ENCODE data around the gene SLC25A27. TPM values are rescaled to one million over a fixed set of nuclear protein-coding genes. Genes with fewer than 3 reads are reported as not detected.
"Not testable (repeated sequence)": the region's sequence is repeated elsewhere in the genome, so short reads cannot be mapped to it uniquely, and the experiment has no call there.

SLC25A27 gene
- total RNA-seq, 1 donor from 2014 or later = 40.5 TPM

DNA sequence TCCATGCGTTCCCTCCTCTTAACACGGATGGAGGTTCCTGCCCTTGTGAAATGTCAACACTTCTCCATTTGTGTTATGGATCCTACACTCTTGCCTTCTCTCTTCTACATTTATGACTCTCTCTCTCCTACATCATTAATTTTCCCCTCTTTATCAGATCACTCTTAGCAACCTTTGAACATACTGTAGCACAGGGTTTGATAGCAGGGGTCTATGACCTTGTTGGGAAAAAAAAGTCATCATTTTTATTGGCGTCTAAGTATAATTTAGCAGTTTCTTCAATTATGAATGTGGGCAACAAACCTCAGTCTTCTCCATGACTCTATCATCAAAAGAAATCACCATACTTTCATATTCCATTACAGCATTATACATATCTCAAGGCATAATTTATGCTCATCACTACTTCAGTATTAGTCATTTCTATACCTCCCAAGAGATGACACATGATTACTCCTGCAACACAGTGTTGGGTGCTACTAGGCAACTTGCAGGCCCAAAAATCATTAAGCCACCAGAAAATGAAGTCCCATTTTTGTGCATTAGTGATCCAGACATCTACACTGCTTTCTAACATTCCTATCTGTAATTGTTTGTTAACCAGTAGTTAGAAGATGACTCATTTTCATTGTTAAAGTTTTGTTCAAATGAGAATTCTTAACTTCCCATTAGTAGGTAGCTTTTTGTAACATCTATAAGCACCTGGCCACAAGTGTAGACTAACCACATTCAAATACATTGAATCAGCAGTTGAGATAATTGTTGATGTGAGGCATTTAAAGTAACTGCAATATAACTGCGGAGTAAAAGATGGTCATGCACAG lies 9.6 kb upstream of the SLC25A27 start:
- H3K27me3 Mint-ChIP-seq (ENCODE audit: low read depth) = no peaks in the 10 kb centered on the region
- H3K4me3 Mint-ChIP-seq = no peak overlapping the region
- TF ChIP-seq, protein P1, sequence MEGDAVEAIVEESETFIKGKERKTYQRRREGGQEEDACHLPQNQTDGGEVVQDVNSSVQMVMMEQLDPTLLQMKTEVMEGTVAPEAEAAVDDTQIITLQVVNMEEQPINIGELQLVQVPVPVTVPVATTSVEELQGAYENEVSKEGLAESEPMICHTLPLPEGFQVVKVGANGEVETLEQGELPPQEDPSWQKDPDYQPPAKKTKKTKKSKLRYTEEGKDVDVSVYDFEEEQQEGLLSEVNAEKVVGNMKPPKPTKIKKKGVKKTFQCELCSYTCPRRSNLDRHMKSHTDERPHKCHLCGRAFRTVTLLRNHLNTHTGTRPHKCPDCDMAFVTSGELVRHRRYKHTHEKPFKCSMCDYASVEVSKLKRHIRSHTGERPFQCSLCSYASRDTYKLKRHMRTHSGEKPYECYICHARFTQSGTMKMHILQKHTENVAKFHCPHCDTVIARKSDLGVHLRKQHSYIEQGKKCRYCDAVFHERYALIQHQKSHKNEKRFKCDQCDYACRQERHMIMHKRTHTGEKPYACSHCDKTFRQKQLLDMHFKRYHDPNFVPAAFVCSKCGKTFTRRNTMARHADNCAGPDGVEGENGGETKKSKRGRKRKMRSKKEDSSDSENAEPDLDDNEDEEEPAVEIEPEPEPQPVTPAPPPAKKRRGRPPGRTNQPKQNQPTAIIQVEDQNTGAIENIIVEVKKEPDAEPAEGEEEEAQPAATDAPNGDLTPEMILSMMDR (IDR thresholded peaks at IDR 0.05; ENCODE audit: unreplicated experiment) = no peak
- H3K9me3 Mint-ChIP-seq = peaks cover 23% of the 10 kb centered on the region
- no peak overlapping the region for H3K27ac Mint-ChIP-seq
- no peaks in the 10 kb centered on the region for H3K4me1 Mint-ChIP-seq
- DNase-seq (ENCODE audit: low spot score in 2 of 2, unreplicated experiment in 2 of 2) = no peak
- H3K36me3 Mint-ChIP-seq = peaks cover 4% of the 10 kb centered on the region

DNA sequence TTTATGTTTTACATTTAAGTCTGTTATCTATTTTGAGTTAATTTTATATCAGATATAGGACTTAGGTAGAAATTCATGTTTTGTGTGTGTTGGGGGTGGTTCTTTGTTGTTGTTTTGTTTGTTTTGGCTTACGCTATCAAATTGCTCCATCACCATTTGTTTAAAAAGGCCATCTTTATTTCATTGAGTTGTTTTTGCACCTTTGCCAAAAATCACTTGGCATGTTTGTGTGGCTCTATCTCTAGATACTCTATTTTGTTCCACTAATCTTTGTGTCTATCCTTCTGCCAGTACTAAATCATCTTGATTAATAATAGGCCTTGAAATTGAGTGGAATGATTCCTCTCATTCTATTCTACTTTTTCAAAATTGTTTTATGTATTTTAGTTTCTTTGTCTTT lies 7.5 kb upstream of the SLC25A27 start:
- TF ChIP-seq, protein P1 (IDR thresholded peaks at IDR 0.05; ENCODE audit: unreplicated experiment) = no peak
- Mint-ChIP-seq H3K27me3 (ENCODE audit: low read depth) (no peaks in the 10 kb centered on the region), H3K4me3 (no peak overlapping the region), H3K4me1 (peaks cover 5% of the 10 kb centered on the region), H3K27ac (no peak overlapping the region), H3K36me3 (peaks cover 10% of the 10 kb centered on the region), H3K9me3 (peaks cover 23% of the 10 kb centered on the region)
- DNase-seq (ENCODE audit: low spot score in 2 of 2, unreplicated experiment in 2 of 2) = no peak

DNA sequence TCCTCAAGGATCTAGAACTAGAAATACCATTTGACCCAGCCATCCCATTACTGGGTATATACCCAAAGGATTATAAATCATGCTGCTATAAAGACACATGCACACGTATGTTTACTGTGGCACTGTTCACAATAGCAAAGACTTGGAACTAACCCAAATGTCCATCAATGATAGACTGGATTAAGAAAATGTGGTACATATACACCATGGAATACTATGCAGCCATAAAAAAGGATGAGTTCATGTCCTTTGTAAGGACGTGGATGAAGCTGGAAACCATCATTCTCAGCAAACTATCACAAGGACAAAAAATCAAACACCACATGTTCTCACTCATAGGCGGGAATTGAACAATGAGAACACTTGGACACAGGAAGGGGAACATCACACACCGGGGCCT lies 4.7 kb upstream of the SLC25A27 start:
- not testable (repeated sequence) for H3K4me3 Mint-ChIP-seq; H3K27me3 Mint-ChIP-seq (ENCODE audit: low read depth)

DNA sequence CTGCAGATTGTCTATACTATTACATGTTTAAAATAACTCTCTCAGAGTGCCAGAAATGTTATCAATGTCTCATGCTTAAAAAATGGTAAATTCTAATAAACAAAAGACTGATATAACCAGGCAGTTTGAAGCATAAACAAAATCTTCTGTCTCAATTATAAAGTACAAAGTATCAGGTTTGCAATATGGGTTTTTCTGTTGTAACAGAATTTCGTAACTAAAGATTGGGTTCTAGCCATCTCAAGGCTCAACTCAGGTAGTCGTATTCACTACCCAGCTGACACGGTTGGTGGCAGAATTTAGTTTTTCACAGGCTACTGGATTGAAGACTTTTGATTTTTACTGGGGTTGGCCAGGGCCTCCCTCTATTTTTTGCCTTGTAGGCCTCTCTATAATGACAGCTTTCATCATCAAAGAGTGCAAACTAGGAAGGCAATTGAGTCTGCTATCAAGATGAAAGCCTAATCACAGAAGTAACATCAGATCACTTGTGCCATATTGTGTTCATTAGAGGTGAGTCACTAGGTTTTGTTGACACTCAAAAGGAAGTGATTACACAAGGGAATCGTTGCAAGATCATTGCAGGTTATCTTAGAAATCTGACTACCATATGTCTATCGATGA lies 3.8 kb upstream of the SLC25A27 start:
- H3K27me3 Mint-ChIP-seq (ENCODE audit: low read depth) = peaks cover 8% of the 10 kb centered on the region
- H3K4me1 Mint-ChIP-seq = peaks cover 23% of the 10 kb centered on the region
- H3K27ac Mint-ChIP-seq = no peak overlapping the region
- peaks cover 23% of the 10 kb centered on the region for H3K9me3 Mint-ChIP-seq
- H3K36me3 Mint-ChIP-seq = peaks cover 10% of the 10 kb centered on the region
- no peak overlapping the region for H3K4me3 Mint-ChIP-seq
- TF ChIP-seq, protein P1 (IDR thresholded peaks at IDR 0.05; ENCODE audit: unreplicated experiment) = no peak
- DNase-seq (ENCODE audit: low spot score in 2 of 2, unreplicated experiment in 2 of 2) = no peak

More for the DNA sequence above, 4.7 kb upstream of the SLC25A27 start:
- H3K4me1 Mint-ChIP-seq = peaks cover 19% of the 10 kb centered on the region
- H3K27ac Mint-ChIP-seq; H3K36me3 Mint-ChIP-seq; DNase-seq (ENCODE audit: low spot score in 2 of 2, unreplicated experiment in 2 of 2): not testable (repeated sequence)
- peaks cover 23% of the 10 kb centered on the region for H3K9me3 Mint-ChIP-seq

DNA sequence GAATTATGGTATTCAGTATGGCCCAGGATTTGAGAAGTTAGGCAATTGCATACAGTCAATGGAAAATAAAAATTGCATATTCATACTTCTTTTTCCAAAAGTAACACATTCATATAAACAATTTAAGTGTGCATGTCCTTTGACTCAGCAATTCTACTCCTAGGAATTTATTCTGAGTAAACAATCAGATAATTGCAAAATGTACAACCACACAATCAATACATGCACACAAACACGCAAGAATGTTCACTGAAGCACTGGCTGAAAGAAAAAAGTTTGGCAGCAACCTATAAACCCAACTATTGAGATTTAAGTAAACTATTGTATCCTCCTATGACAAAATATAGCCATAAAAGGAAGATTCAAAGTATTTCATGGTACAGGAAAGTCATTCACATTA lies 1.8 kb upstream of the SLC25A27 start:
- TF ChIP-seq, protein P1 (IDR thresholded peaks at IDR 0.05; ENCODE audit: unreplicated experiment) = no peak
- H3K36me3 Mint-ChIP-seq = peaks cover 11% of the 10 kb centered on the region
- H3K4me1 Mint-ChIP-seq = peaks cover 23% of the 10 kb centered on the region
- H3K4me3 Mint-ChIP-seq = peak overlapping the region; percentile 99
- no peak for DNase-seq (ENCODE audit: low spot score in 2 of 2, unreplicated experiment in 2 of 2)
- no peak overlapping the region for H3K27ac Mint-ChIP-seq
- peaks cover 21% of the 10 kb centered on the region for H3K27me3 Mint-ChIP-seq (ENCODE audit: low read depth)
- H3K9me3 Mint-ChIP-seq = peaks cover 10% of the 10 kb centered on the region

DNA sequence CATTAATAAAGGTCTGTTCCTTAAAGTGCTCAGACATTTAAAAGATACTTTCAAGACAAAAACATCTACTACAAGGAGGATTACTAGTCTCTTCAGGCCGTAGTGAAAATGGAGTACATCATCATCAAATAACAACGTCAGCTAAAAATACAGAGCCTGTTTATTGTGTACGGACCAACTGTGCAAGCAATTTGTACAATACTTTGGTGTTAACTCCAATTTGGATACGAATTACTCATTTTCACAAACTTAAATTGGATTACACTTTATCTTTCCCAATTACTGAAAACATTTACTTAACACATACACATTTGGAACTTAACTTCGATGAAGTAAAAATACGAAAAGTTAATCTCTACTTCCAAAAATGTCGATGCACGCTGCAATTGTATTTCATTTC lies 959 bp upstream of the SLC25A27 start:
- Mint-ChIP-seq H3K4me3 (peak overlapping the region; percentile 99), H3K36me3 (peaks cover 11% of the 10 kb centered on the region), H3K27ac (peak overlapping the region; percentile 97), H3K4me1 (peaks cover 23% of the 10 kb centered on the region), H3K9me3 (peaks cover 3% of the 10 kb centered on the region), H3K27me3 (ENCODE audit: low read depth) (peaks cover 21% of the 10 kb centered on the region)
- TF ChIP-seq, protein P1 (IDR thresholded peaks at IDR 0.05; ENCODE audit: unreplicated experiment) = no peak
- no peak for DNase-seq (ENCODE audit: low spot score in 2 of 2, unreplicated experiment in 2 of 2)
